Right ventricle myocardium inferior (tissue), 1 donor: ENCODE data around the gene ARL8B. TPM values are rescaled to one million over a fixed set of nuclear protein-coding genes. Genes with fewer than 3 reads are reported as not detected.
"Not testable (repeated sequence)": the region's sequence is repeated elsewhere in the genome, so short reads cannot be mapped to it uniquely, and the experiment has no call there.

Experiments used
- ATAC-seq: fragments of 200-7000 bp; cut with Tn5 transposase; one replicate; pipeline ENCODE4 v1.9.1; 2020; ENCODE audit warnings: mild to moderate bottlenecking, moderate library complexity
- DNase-seq: peaks from one replicate; pipeline ENCODE4 v3.0.0; 2021; ENCODE audit errors: missing footprints
- intact Hi-C: fragments of 100-400 bp; cut with DNase I; formaldehyde crosslinking; loops from one replicate; pipeline ENCODE4 v1.11.0; 2022
- total RNA-seq: library from RNA; stranded (reverse); fragmentation: NEBNext Ultra II Directional; extraction: Animal tissue kit (Norgen Biotek cat#: 25700); gene quantifications from one replicate; pipeline ENCODE4 v1.2.1, GENCODE V29; 2021
- donor health status: DM: no; HTN: yes; CAD: no; lungs with severe emphysema.

ARL8B gene
- total RNA-seq, 1 donor from 2014 or later: 67.3 TPM

- DNase-seq (no peak), ATAC-seq (no peak)
- intact Hi-C loops: no loop called here
Observed at GRCh38 chr3:5105050-5105449, 17.0 kb upstream of the ARL8B start.

- intact Hi-C loops, DNase-seq, ATAC-seq: not testable (repeated sequence)
Observed at GRCh38 chr3:5106371-5106770, 15.7 kb upstream of the ARL8B start.

DNA sequence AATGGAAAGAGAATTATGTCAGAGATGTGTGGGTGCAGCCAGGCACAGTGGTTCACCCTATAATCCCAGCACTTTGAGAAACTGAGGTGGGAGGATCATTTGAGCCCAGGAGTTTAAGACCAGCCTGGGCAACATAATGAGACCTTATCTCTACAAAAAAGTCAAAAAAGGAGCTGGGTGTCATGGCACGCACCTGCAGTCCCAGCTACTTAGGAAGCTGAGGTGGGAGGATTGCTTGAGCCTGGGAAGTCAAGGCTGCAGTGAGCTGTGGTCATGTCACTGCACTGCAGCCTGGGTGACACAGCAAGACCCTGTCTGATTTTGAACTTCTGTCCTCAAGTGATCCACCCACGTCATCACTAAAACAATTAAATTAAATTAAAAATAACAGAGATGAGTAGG is 15.2 kb upstream of the ARL8B start:
- DNase-seq, ATAC-seq, intact Hi-C loops: not testable (repeated sequence)

GRCh38 chr3:5110337-5110736 is 11.8 kb upstream of the ARL8B start:
- ATAC-seq (no peak), DNase-seq (no peak)
- intact Hi-C loops: no loop called here

- intact Hi-C loops: no loop called here
- DNase-seq (no peak), ATAC-seq (no peak)
Observed at GRCh38 chr3:5112043-5112442, 10.0 kb upstream of the ARL8B start.

DNA sequence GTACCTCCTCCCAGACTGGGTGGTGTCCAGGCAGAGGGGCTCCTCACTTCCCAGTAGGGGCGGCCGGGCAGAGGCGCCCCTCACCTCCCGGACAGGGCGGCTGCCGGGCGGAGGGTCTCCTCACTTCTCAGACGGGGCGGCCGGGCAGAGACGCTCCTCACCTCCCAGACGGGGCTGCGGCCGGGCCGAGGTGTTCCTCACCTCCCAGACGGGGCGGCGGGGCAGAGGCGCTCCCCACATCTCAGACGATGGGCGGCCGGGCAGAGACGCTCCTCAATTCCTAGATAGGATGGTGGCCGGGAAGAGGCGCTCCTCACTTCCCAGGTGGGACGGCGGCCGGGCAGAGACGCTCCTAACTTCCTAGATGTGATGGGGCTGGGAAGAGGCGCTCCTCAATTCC is 8.4 kb upstream of the ARL8B start:
- ATAC-seq, DNase-seq, intact Hi-C loops: not testable (repeated sequence)

- no peak for DNase-seq
- no peak for ATAC-seq
- intact Hi-C loops: no loop called here
Observed at GRCh38 chr3:5115506-5116162, 6.5 kb upstream of the ARL8B start.

DNA sequence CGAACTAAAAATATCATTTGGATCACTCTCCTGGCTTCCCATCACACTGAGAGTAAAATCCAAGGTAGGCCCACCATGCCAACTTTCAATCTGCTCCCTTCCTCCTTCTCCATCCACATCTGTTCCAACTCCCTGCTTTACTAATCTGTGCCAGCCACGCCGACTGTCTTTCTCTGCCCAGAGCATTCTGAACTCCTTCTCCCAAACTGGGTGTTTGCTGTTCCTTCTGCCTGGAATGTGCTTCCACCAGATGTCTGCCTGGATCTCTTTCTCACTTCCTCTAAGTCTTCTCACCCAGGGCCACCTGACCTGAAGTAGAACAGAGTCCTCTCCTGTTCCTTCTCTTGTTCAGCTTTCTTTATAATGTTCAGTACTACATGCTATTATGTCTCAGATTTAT is 5.6 kb upstream of the ARL8B start:
- intact Hi-C loops: no loop called here
- no peak for DNase-seq
- ATAC-seq: no peak

DNA sequence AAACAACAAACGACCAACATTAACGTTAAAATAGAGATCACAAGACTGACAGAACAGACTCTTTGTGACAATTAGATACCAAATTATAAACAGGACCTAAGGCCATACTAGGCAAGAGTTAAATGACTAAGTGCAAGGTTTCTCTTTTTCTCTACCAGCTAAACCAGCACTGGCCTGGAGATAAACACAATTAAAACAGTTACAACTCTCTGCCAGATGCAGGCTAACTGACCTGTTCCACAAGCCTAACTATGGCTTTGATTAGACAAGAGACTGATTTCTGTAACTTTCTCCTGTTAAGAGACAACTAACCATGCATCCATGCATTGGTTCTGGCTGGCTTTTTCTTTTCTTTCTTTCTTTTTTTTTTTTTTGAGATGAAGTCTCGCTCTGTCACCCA is 1.6 kb upstream of the ARL8B start:
- intact Hi-C loops: loop anchor here (5.0 kb wide), 1 partner anchor 182 kb away; no protein-coding TSS in a partner anchor
- no peak for DNase-seq
- ATAC-seq: no peak

- ATAC-seq (peak; percentile 51), DNase-seq (no peak)
- intact Hi-C loops: loop anchor here (1.0 to 5.0 kb wide), 2 partner anchors 64 to 179 kb away; partner anchors contain the start of gene EDEM1
Observed at GRCh38 chr3:5122741-5123706, 932 bp downstream of the ARL8B start.

- no peak for DNase-seq
- no peak for ATAC-seq
- intact Hi-C loops: loop anchor here (5.0 kb wide), 1 partner anchor 178 kb away; no protein-coding TSS in a partner anchor
Observed at GRCh38 chr3:5123937-5124336, 1.8 kb downstream of the ARL8B start.

DNA sequence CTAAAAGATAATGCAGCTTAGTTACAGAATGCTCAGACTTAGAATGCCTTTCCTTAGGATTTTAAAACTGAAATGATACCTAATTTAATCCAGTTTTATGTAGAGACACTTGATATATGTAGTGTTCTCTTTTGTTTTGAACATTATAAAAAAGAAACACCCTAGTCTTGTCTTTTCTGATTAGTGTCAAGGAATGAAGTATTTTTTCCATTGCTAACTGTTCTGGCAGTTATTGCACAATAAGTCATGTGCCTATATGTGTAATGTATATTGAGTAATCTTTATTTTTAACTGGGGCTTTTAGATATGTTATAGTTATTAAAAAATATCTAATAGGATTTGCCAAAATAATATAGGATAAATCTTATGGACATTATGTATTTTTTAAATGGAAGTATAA is 4.5 kb downstream of the ARL8B start:
- no peak for ATAC-seq
- DNase-seq: no peak
- intact Hi-C loops: no loop called here

GRCh38 chr3:5128849-5129248 is 6.8 kb downstream of the ARL8B start:
- ATAC-seq (no peak), DNase-seq (no peak)
- intact Hi-C loops: no loop called here

- intact Hi-C loops: no loop called here
- no peak for ATAC-seq
Observed at GRCh38 chr3:5133239-5134018, 11.3 kb downstream of the ARL8B start.

DNA sequence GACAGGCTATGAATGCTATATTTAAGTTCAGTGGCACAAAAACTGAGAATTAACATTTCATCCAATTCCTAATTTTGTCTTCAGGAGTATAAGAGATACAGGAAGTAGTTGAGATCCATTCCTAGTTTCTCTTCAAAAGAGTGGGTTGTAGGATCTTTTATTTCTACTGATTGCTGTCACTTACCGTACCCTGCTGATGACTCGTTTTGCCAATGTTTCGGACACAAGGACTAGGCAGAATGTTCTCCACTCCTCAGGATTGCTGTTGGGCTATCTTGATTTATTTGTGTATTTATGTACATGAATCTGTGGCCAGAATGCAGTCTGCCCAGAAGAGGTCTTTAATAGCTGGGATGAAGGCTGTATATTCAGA is 11.9 kb downstream of the ARL8B start:
- ATAC-seq (no peak), DNase-seq (no peak)
- intact Hi-C loops: no loop called here

More at GRCh38 chr3:5133239-5134018, 11.3 kb downstream of the ARL8B start:
- no peak for DNase-seq

- DNase-seq (no peak), ATAC-seq (no peak)
- intact Hi-C loops: no loop called here
Observed at GRCh38 chr3:5134499-5134898, 12.4 kb downstream of the ARL8B start.

GRCh38 chr3:5136211-5136918 is 14.3 kb downstream of the ARL8B start:
- ATAC-seq (no peak), DNase-seq (no peak)
- intact Hi-C loops: no loop called here

GRCh38 chr3:5136919-5137429 is 14.9 kb downstream of the ARL8B start:
- intact Hi-C loops: no loop called here
- ATAC-seq: no peak
- no peak for DNase-seq
